NCI-H2196 treated with DMSO at 0.1 percent for 48 hours (cell line): ENCODE data around the gene KRT36.

Experiments
- DNase-seq: peaks from one replicate; lab custom pipeline; 2025; ENCODE audit not compliant: unreplicated experiment; lab: John Stamatoyannopoulos, UW

KRT36 gene

DNA sequence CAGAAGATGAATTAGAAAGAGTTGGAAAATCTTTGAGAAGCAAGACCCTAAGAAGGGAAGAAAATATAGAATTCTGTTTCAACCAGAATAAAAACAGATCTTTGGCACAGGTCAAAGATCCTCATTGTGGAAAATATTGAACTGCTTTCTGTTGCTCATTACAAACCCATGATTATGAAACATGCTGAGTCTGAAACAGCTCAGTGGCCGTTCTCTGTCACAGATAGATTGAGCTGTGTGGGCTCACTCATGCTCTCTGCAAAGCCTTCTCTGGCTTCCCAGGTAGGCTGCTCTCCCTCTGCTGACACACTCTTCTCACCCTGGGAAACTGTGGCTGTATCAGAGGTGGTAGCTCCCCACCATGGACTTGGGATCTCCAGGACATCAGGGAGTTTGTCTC lies 45.5 kb downstream of the KRT36 start:
- no peak for DNase-seq

DNA sequence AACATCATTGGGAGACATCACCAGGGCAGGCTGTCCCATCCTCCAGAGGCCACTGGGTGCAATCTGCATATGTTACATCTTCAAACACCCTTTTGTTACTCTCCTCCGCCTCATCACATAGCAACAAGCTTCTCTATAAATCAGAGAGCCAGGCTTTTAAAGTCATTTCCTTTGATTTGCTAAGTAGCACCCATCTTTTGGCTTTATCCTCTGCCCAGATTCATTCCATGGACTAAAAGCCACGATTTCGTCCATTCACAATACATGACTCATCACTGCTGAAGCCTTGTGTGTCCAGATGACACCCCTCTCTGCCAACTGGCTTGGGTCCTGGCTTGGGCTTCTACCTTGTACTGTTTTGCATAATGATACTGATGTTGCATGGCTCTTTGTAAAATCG lies 47.0 kb downstream of the KRT36 start:
- no peak for DNase-seq

- DNase-seq, result no peak
These were observed 49.1 kb downstream of the KRT36 start, which contains the start of gene KRT38 for GRCh38 chr17:41440531-41441033. KRT38 (minus strand) TSS chr17:41440983; CDS start chr17:41440921, 62 bp downstream.

DNA sequence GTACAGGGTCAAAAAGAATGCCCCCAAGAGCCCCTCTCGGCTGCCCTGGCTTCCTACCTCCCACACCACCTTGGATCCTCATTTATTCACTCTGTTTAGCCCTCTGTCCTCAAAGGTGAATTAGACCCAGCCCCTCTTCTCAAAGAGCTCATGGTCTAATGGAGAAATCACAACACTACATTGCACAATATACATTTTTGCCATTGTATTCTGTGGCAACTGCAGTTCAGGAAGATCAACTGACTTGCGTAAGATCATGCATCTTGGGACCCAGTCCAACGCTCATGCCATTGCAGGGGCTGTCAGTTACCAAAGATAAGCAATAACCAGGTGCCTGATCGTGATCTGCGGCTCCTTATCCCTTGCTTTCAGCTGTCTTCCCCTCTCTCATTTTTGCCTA lies 50.3 kb downstream of the KRT36 start:
- no peak for DNase-seq

DNA sequence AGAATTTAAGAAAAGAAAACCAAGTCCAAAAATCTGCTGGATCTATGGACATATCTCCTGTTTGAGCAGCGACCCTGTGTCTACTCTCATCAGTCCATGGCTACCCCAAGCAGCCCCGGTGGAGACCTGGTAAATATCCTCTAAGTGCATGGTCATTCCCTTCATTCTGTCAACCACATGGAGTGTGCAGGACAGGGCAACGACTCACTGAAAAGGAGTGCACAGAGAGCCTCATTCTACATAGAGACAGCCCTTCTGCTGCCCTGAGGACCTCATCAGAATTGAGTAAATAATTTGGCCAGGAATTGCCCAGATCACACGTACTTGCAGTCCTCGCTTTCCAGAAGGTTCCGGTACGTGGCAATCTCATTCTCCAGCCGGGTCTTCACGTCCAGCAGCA lies 51.9 kb downstream of the KRT36 start:
- no peak for DNase-seq

GRCh38 chr17:41437254-41437653 lies 52.5 kb downstream of the KRT36 start:
- no peak for DNase-seq
